ENCODE measurements around the gene RPL9.
"Not testable (repeated sequence)": the region's sequence is repeated elsewhere in the genome, so short reads cannot be mapped to it uniquely, and the experiment has no call there.

The RPL9 gene

GRCh38 chr4:39426728-39427127 lies 32.0 kb downstream of the RPL9 start:
- DNase-seq (ENCODE audit: low read depth in 2 of 2), result no peak

GRCh38 chr4:39425297-39425696 lies 33.4 kb downstream of the RPL9 start:
- not testable (repeated sequence) for DNase-seq (ENCODE audit: low read depth in 2 of 2)

- no peak for DNase-seq (ENCODE audit: low read depth in 2 of 2)
Observed at GRCh38 chr4:39422247-39422646, 36.5 kb downstream of the RPL9 start.

- DNase-seq (ENCODE audit: low read depth in 2 of 2), result no peak
Observed at GRCh38 chr4:39415678-39416283, 42.9 kb downstream of the RPL9 start.

- not testable (repeated sequence) for DNase-seq (ENCODE audit: low read depth in 2 of 2)
Observed at GRCh38 chr4:39411561-39411960, 47.2 kb downstream of the RPL9 start.

GRCh38 chr4:39410415-39410814 lies 48.3 kb downstream of the RPL9 start:
- DNase-seq (ENCODE audit: low read depth in 2 of 2), result no peak

GRCh38 chr4:39407584-39407885 lies 51.2 kb downstream of the RPL9 start:
- DNase-seq (ENCODE audit: low read depth in 2 of 2), result no peak

GRCh38 chr4:39406763-39407583 lies 51.7 kb downstream of the RPL9 start, which contains the start of gene KLB:
Gene KLB, plus strand, starts transcription at chr4:39406930. Its CDS starts 20 bp downstream, at chr4:39406950.
- no peak for DNase-seq (ENCODE audit: low read depth in 2 of 2)

All from activated CD4-positive, alpha-beta T cell treated with anti-CD3 and anti-CD28 coated beads for 24 hours (primary cell).